Measurements from ENCODE around the gene OSCAR.

DNA sequence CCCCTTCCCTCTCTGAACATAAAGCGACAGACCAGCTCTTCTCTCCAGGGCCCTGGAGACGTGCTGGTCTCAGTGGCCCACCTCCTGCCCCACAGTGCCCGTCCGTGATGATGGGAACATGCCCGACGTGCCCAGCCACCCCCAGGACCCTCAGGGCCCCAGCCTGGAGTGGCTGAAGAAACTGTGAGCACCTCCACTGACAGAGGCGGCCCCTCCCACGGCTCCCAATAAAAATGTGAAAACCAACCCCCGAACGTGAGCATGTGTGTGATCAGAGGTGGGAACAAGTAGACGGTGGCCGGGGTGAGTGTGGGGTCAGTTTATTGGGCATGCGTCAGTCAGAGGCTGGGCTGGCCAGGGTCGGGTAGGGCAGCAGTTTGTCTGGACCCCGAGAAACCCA is 6.1 kb upstream of the OSCAR start:
- TF ChIP-seq POLR2A (IDR thresholded peaks at IDR 0.05), result no peak
- TF ChIP-seq, protein P1, sequence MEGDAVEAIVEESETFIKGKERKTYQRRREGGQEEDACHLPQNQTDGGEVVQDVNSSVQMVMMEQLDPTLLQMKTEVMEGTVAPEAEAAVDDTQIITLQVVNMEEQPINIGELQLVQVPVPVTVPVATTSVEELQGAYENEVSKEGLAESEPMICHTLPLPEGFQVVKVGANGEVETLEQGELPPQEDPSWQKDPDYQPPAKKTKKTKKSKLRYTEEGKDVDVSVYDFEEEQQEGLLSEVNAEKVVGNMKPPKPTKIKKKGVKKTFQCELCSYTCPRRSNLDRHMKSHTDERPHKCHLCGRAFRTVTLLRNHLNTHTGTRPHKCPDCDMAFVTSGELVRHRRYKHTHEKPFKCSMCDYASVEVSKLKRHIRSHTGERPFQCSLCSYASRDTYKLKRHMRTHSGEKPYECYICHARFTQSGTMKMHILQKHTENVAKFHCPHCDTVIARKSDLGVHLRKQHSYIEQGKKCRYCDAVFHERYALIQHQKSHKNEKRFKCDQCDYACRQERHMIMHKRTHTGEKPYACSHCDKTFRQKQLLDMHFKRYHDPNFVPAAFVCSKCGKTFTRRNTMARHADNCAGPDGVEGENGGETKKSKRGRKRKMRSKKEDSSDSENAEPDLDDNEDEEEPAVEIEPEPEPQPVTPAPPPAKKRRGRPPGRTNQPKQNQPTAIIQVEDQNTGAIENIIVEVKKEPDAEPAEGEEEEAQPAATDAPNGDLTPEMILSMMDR (IDR thresholded peaks at IDR 0.05), result no peak

All from uterus (tissue), 2 donors.